Mesenchymal stem cell (in vitro differentiated cells and primary cell): ENCODE data around the gene PRR3.
A peak's percentile ranks its signal among the peaks of the same experiment; 100 is the strongest.

Experiments
- DNase-seq: peaks from one replicate; pipeline ENCODE4 v3.0.0-alpha.2; 2013
- H2AFZ ChIP-seq: one replicate; pipeline ENCODE4 v1.6.1; 2013; ENCODE audit warnings: low read depth, mild to moderate bottlenecking, control low read depth, inconsistent platforms, low read length, moderate library complexity
- H2AK5ac ChIP-seq: 2 replicates; pipeline ENCODE4 v1.6.1; 2013; ENCODE audit warnings: low read length, moderate library complexity, mild to moderate bottlenecking, inconsistent platforms; ENCODE audit not compliant: severe bottlenecking
- H2BK120ac ChIP-seq: one replicate; pipeline ENCODE4 v1.6.1; 2013; ENCODE audit warnings: low read depth, mild to moderate bottlenecking, inconsistent platforms, low read length, moderate library complexity
- H2BK12ac ChIP-seq, 2 experiments: one replicate each; pipeline ENCODE4 v1.6.1; 2013; ENCODE audit warnings: inconsistent platforms in 2 of 2, low read length in 2 of 2, mild to moderate bottlenecking in 2 of 2, moderate library complexity in 2 of 2, control low read depth in 1 of 2
- H2BK15ac ChIP-seq: one replicate; pipeline ENCODE4 v1.6.1; 2013; ENCODE audit warnings: mild to moderate bottlenecking, low read depth, inconsistent platforms; ENCODE audit not compliant: poor library complexity, severe bottlenecking
- H2BK5ac ChIP-seq: 2 replicates; pipeline ENCODE4 v1.6.1; 2013; ENCODE audit warnings: low read depth, mild to moderate bottlenecking, low read length, control low read depth, inconsistent platforms; ENCODE audit not compliant: poor library complexity, severe bottlenecking
- H3K14ac ChIP-seq, 2 experiments: one replicate each; pipeline ENCODE4 v1.6.1; 2013; ENCODE audit warnings: inconsistent platforms in 2 of 2, low read length in 2 of 2, control low read depth in 1 of 2, mild to moderate bottlenecking in 1 of 2, moderate library complexity in 1 of 2
- H3K18ac ChIP-seq, 2 experiments: one replicate each; pipeline ENCODE4 v1.6.1; 2013; ENCODE audit warnings: inconsistent platforms in 2 of 2, low read length in 2 of 2, control low read depth in 1 of 2, low read depth in 1 of 2, mild to moderate bottlenecking in 1 of 2
- H3K23ac ChIP-seq, 2 experiments: one replicate each; pipeline ENCODE4 v1.6.1; 2013; ENCODE audit warnings: inconsistent platforms in 2 of 2, low read length in 2 of 2, mild to moderate bottlenecking in 2 of 2, moderate library complexity in 2 of 2, control low read depth in 1 of 2
- H3K27ac ChIP-seq: 2 replicates; pipeline ENCODE4 v1.5.1; 2013; ENCODE audit warnings: mild to moderate bottlenecking, moderate library complexity, low read length, control low read depth, inconsistent platforms; ENCODE audit not compliant: poor library complexity, severe bottlenecking
- H3K27me3 ChIP-seq, 2 experiments: 2 replicates each; pipeline versions ENCODE4 v1.6.1 to v1.7.0; 2013; ENCODE audit warnings: low read length in 2 of 2, mild to moderate bottlenecking in 2 of 2, moderate library complexity in 2 of 2, control low read depth in 1 of 2, inconsistent platforms in 1 of 2; ENCODE audit not compliant: control insufficient read depth in 1 of 2, insufficient read depth in 1 of 2
- H3K36me3 ChIP-seq, 2 experiments: 2 replicates each; pipeline versions ENCODE4 v1.6.1 to v1.7.0; 2013; ENCODE audit warnings: low read length in 2 of 2, control low read depth in 1 of 2, inconsistent platforms in 1 of 2, low read depth in 1 of 2, mild to moderate bottlenecking in 1 of 2; ENCODE audit not compliant: insufficient read depth in 2 of 2, control insufficient read depth in 1 of 2
- H3K4ac ChIP-seq, 2 experiments: one replicate each; pipeline ENCODE4 v1.6.1; 2013; ENCODE audit warnings: inconsistent platforms in 2 of 2, low read length in 2 of 2, mild to moderate bottlenecking in 2 of 2, moderate library complexity in 2 of 2, control low read depth in 1 of 2, low read depth in 1 of 2
- H3K4me1 ChIP-seq: 2 replicates; pipeline ENCODE4 v1.6.1; 2013; ENCODE audit warnings: low read depth, low read length, control low read depth; ENCODE audit not compliant: control insufficient read depth, insufficient read depth
- H3K4me2 ChIP-seq: 2 replicates; pipeline ENCODE4 v1.6.1; 2013; ENCODE audit warnings: low read length, mild to moderate bottlenecking, inconsistent platforms; ENCODE audit not compliant: poor library complexity, severe bottlenecking
- H3K4me3 ChIP-seq, 2 experiments: 2 replicates each; pipeline versions ENCODE4 v1.5.1 to v1.7.0; 2013; ENCODE audit warnings: low read length in 2 of 2, mild to moderate bottlenecking in 2 of 2, control low read depth in 1 of 2, low read depth in 1 of 2; ENCODE audit not compliant: insufficient read depth in 1 of 2
- H3K79me1 ChIP-seq: replicated peaks from 2 replicates; pipeline ENCODE4 v1.6.1; 2013; ENCODE audit warnings: mild to moderate bottlenecking, control low read depth, low read length, inconsistent platforms; ENCODE audit not compliant: poor library complexity, severe bottlenecking
- H3K9ac ChIP-seq: 2 replicates; pipeline ENCODE4 v1.7.0; 2013; ENCODE audit warnings: mild to moderate bottlenecking, low read length, moderate library complexity
- H3K9me3 ChIP-seq: 2 replicates; pipeline ENCODE4 v1.7.0; 2013; ENCODE audit warnings: mild to moderate bottlenecking, low read length; ENCODE audit not compliant: control insufficient read depth
- H4K8ac ChIP-seq: one replicate; pipeline ENCODE4 v1.6.1; 2013; ENCODE audit warnings: inconsistent platforms, mild to moderate bottlenecking, low read length, moderate library complexity
- H4K91ac ChIP-seq: one replicate; pipeline ENCODE4 v1.6.1; 2013; ENCODE audit warnings: mild to moderate bottlenecking, low read length, inconsistent platforms
- WGBS: methylation state at CpG from one replicate; pipeline ENCODE4 v1.1.7; 2013; ENCODE audit warnings: mixed read lengths; 5-methylcytosine and 5-hydroxymethylcytosine counted together

The PRR3 gene

DNA sequence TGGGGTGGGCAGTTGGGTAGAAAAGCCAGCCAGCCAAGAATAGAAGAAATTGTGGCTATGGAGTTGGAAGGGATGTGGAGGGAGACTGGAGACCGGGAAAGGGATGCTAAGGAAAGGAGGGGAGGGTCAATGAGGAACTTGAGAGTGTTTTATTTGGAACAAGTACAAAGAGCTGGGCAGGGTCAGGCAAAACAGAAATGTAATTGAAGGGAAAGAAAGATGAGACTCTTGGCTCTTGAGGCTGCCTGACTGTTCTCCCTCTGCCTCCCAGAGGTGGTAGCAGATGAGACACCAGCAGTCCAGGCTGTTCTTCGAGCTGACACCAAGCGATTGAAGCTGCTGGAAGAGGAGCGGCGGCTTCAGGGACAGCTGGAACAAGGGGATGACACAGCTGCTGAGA is 26.8 kb downstream of the PRR3 start:
- Histone ChIP-seq H2BK5ac (no peak overlapping the region), H3K4me3 (no peak overlapping the region), H3K27ac (no peak overlapping the region), H3K14ac (no peak overlapping the region), H2AK5ac (no peak overlapping the region), H3K79me1 (peaks cover 29% of the 10 kb centered on the region), H3K23ac (no peak overlapping the region), H2BK12ac (no peak overlapping the region), H3K9me3 (no peaks in the 10 kb centered on the region), H3K4ac (no peak overlapping the region), H3K4me1 (peaks cover 1% of the 10 kb centered on the region), H3K36me3 (peaks cover 85 to 93% of the 10 kb centered on the region in 2 experiments), H2AFZ (no peak overlapping the region), H4K8ac (no peak overlapping the region), H3K18ac (no peak overlapping the region), H3K4me2 (no peak overlapping the region), H3K9ac (no peak overlapping the region), H3K27me3 (no peaks in the 10 kb centered on the region), H2BK120ac (no peak overlapping the region), H4K91ac (no peak overlapping the region), H2BK15ac (no peak overlapping the region)
- no peak for DNase-seq
- WGBS, result 94% methylated on average over 5 of the region's 5 CpGs

DNA sequence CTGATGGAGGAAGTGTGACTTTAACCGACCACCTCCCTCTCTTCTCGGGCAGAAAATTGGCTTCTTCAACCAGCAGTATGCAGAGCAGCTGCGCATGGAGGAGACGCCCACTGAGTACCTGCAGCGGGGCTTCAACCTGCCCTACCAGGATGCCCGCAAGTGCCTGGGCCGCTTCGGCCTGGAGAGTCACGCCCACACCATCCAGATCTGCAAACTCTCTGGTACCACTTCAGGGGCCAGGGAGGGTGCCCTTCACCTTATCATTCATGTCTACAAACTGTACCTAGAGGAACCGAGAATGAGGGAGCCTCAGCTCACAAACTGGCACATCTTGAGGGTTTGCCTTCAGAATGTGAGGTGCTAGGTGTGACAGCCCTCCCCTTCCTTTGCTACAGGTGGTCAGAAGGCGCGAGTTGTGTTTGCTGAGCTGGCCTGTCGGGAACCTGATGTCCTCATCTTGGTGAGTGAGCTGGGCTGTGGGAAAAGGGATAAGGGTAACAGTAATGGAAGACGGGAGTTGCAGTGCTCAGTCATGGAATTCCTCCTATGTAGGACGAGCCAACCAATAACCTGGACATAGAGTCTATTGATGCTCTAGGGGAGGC is 32.8 kb downstream of the PRR3 start:
- no peak overlapping the region for H3K18ac ChIP-seq
- no peak for DNase-seq
- H2AK5ac ChIP-seq, result no peak overlapping the region
- no peaks in the 10 kb centered on the region for H3K27me3 ChIP-seq
- H2BK12ac ChIP-seq, result no peak overlapping the region
- H4K91ac ChIP-seq, result no peak overlapping the region
- peaks cover 20% of the 10 kb centered on the region for H3K79me1 ChIP-seq
- no peak overlapping the region for H3K4me2 ChIP-seq
- peak overlapping the region; percentile 63 for H3K9ac ChIP-seq
- H3K27ac ChIP-seq, result no peak overlapping the region
- no peak overlapping the region for H2AFZ ChIP-seq
- WGBS, result 98% methylated on average over 12 of the region's 15 CpGs
- peaks cover 3% of the 10 kb centered on the region for H3K4me1 ChIP-seq
- no peaks in the 10 kb centered on the region for H3K9me3 ChIP-seq
- H2BK5ac ChIP-seq, result no peak overlapping the region
- H3K4me3 ChIP-seq, result no peak overlapping the region
- no peak overlapping the region for H4K8ac ChIP-seq
- no peak overlapping the region for H2BK120ac ChIP-seq
- H3K23ac ChIP-seq, result no peak overlapping the region
- H3K36me3 ChIP-seq, result peaks cover 70 to 94% of the 10 kb centered on the region in 2 experiments
- H3K4ac ChIP-seq, result no peak overlapping the region
- H3K14ac ChIP-seq, result no peak overlapping the region
- no peak overlapping the region for H2BK15ac ChIP-seq

DNA sequence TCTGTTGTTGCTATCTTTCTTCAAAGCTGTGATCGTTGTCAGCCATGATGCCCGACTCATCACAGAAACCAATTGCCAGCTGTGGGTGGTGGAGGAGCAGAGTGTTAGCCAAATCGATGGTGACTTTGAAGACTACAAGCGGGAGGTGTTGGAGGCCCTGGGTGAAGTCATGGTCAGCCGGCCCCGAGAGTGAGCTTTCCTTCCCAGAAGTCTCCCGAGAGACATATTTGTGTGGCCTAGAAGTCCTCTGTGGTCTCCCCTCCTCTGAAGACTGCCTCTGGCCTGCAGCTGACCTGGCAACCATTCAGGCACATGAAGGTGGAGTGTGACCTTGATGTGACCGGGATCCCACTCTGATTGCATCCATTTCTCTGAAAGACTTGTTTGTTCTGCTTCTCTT is 33.4 kb downstream of the PRR3 start:
- DNase-seq, result no peak
- H3K18ac ChIP-seq, result no peak overlapping the region
- H2BK5ac ChIP-seq, result no peak overlapping the region
- H3K4me3 ChIP-seq, result no peak overlapping the region
- no peak overlapping the region for H3K4ac ChIP-seq
- H3K79me1 ChIP-seq, result peaks cover 15% of the 10 kb centered on the region
- no peak overlapping the region for H2AFZ ChIP-seq
- no peak overlapping the region for H3K4me2 ChIP-seq
- no peak overlapping the region for H3K14ac ChIP-seq
- H4K8ac ChIP-seq, result peak overlapping the region; percentile 19
- no peak overlapping the region for H2BK12ac ChIP-seq
- H3K27me3 ChIP-seq, result no peaks in the 10 kb centered on the region
- peaks cover 2% of the 10 kb centered on the region for H3K4me1 ChIP-seq
- WGBS, result 97% methylated on average over 8 of the region's 8 CpGs
- no peak overlapping the region for H2BK15ac ChIP-seq
- H3K36me3 ChIP-seq, result peaks cover 67 to 92% of the 10 kb centered on the region in 2 experiments
- no peak overlapping the region for H3K27ac ChIP-seq
- no peak overlapping the region for H3K23ac ChIP-seq
- no peak overlapping the region for H2BK120ac ChIP-seq
- H2AK5ac ChIP-seq, result no peak overlapping the region
- no peak overlapping the region for H4K91ac ChIP-seq
- H3K9me3 ChIP-seq, result no peaks in the 10 kb centered on the region
- H3K9ac ChIP-seq, result peak overlapping the region; percentile 63

DNA sequence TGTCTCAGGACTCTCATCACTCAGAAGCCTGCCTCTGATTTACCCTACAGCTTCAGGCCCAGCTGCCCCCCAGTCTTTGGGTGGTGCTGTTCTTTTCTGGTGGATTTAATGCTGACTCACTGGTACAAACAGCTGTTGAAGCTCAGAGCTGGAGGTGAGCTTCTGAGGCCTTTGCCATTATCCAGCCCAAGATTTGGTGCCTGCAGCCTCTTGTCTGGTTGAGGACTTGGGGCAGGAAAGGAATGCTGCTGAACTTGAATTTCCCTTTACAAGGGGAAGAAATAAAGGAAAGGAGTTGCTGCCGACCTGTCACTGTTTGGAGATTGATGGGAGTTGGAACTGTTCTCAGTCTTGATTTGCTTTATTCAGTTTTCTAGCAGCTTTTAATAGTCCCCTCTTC is 33.9 kb downstream of the PRR3 start:
- no peak overlapping the region for H2BK120ac ChIP-seq
- H3K14ac ChIP-seq, result no peak overlapping the region
- H4K8ac ChIP-seq, result no peak overlapping the region
- no peak overlapping the region for H3K4me3 ChIP-seq
- peak overlapping the region; percentile 63 for H3K9ac ChIP-seq
- no peaks in the 10 kb centered on the region for H3K9me3 ChIP-seq
- no peak overlapping the region for H2BK12ac ChIP-seq
- peaks cover 2% of the 10 kb centered on the region for H3K4me1 ChIP-seq
- peaks cover 12% of the 10 kb centered on the region for H3K79me1 ChIP-seq
- H2BK5ac ChIP-seq, result no peak overlapping the region
- 67% methylated on average over 1 of the region's 1 CpG for WGBS
- no peak overlapping the region for H2BK15ac ChIP-seq
- H3K27ac ChIP-seq, result no peak overlapping the region
- peaks cover 62 to 88% of the 10 kb centered on the region in 2 experiments for H3K36me3 ChIP-seq
- peak; percentile 71 for DNase-seq
- no peak overlapping the region for H3K18ac ChIP-seq
- no peak overlapping the region for H3K23ac ChIP-seq
- H3K27me3 ChIP-seq, result no peaks in the 10 kb centered on the region
- H3K4ac ChIP-seq, result no peak overlapping the region
- no peak overlapping the region for H4K91ac ChIP-seq
- H2AFZ ChIP-seq, result no peak overlapping the region
- H3K4me2 ChIP-seq, result no peak overlapping the region
- no peak overlapping the region for H2AK5ac ChIP-seq
